GM18861 (cell line): ENCODE results near the gene PRKAR1B.
"Not testable (repeated sequence)": the region's sequence is repeated elsewhere in the genome, so short reads cannot be mapped to it uniquely, and the experiment has no call there.

ENCODE experiments used
- ATAC-seq: cut with Tn5 transposase; IDR thresholded peaks from one replicate; pipeline ENCODE4 v1.9.1; 2021; ENCODE audit not compliant: unreplicated experiment

Gene PRKAR1B

GRCh38 chr7:628826-629225, 98.3 kb downstream of the PRKAR1B start:
- ATAC-seq: no peak

GRCh38 chr7:628402-628763, 98.7 kb downstream of the PRKAR1B start:
- ATAC-seq: no peak

GRCh38 chr7:627661-628401, 99.2 kb downstream of the PRKAR1B start:
- ATAC-seq: no peak

- no peak for ATAC-seq
Observed at GRCh38 chr7:625376-625971, 101.6 kb downstream of the PRKAR1B start.

GRCh38 chr7:623464-623863, 103.6 kb downstream of the PRKAR1B start:
- no peak for ATAC-seq

GRCh38 chr7:621572-622285, 105.4 kb downstream of the PRKAR1B start:
- no peak for ATAC-seq

GRCh38 chr7:620885-621284, 106.2 kb downstream of the PRKAR1B start:
- ATAC-seq: no peak

GRCh38 chr7:620056-620455, 107.0 kb downstream of the PRKAR1B start:
- ATAC-seq: no peak

- ATAC-seq: no peak
Observed at GRCh38 chr7:619368-619840, 107.7 kb downstream of the PRKAR1B start.

- ATAC-seq: no peak
Observed at GRCh38 chr7:618539-619367, 108.3 kb downstream of the PRKAR1B start.

GRCh38 chr7:617614-618538, 109.2 kb downstream of the PRKAR1B start:
- ATAC-seq: no peak

- ATAC-seq: no peak
Observed at GRCh38 chr7:613442-614140, 113.5 kb downstream of the PRKAR1B start.

- ATAC-seq: not testable (repeated sequence)
Observed at GRCh38 chr7:611837-612236, 115.2 kb downstream of the PRKAR1B start.

- ATAC-seq: no peak
Observed at GRCh38 chr7:611281-611810, 115.7 kb downstream of the PRKAR1B start.

GRCh38 chr7:610531-611280, 116.4 kb downstream of the PRKAR1B start:
- ATAC-seq: no peak

GRCh38 chr7:610141-610530, 116.9 kb downstream of the PRKAR1B start:
- no peak for ATAC-seq

GRCh38 chr7:609365-609764, 117.7 kb downstream of the PRKAR1B start:
- no peak for ATAC-seq

GRCh38 chr7:608954-609353, 118.1 kb downstream of the PRKAR1B start:
- no peak for ATAC-seq

- ATAC-seq: no peak
Observed at GRCh38 chr7:608361-608760, 118.7 kb downstream of the PRKAR1B start.
